Stimulated activated CD8-positive, alpha-beta memory T cell treated with anti-CD3 and anti-CD28 coated beads, Interleukin-7, amount 100 ng/mL, for 48 hours (primary cell): ENCODE results near the gene BARHL1.

ENCODE experiments used
- DNase-seq, 2 donors: peaks; one replicate each; pipeline ENCODE4 v3.0.0-alpha.2; 2020; ENCODE audit warnings: low read depth in 1 of 2; ENCODE audit errors: extremely low read depth in 1 of 2

The BARHL1 gene

DNA sequence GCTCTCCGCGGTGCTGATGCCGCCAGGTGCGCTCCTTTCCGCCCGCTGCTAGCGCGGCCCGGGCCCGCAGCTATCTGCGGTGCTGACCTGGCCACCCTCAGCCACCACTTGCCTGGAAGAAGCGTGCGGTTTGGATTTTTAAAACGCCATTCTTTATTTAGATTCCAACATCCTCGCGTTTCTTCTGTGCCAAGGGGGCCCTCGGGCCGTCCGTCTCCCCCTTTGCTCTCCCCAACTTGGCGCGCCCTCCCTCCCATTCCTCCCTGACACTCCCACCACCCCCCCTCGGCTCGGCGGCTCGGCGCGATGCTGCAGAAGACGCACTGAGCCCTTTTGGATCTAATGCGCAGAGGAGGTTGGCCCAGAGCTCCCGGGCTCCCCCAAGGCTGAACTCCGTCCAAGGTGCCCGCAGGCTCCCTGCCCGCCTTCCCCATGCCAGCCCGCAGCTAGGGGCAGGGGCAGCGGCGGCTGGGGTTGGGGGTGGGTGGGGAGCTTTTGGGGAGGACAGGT is at the start of gene BARHL1:
Gene BARHL1, plus strand, starts transcription at position 331 of the 510 bp plus-strand sequence. CDS start 192 bp downstream, outside the sequence.
- DNase-seq = no peak

- DNase-seq = no peak
These were observed 47.6 kb upstream of the BARHL1 start for GRCh38 chr9:132534832-132535231.

GRCh38 chr9:132536124-132536523 is 46.3 kb upstream of the BARHL1 start:
- DNase-seq = no peak

DNA sequence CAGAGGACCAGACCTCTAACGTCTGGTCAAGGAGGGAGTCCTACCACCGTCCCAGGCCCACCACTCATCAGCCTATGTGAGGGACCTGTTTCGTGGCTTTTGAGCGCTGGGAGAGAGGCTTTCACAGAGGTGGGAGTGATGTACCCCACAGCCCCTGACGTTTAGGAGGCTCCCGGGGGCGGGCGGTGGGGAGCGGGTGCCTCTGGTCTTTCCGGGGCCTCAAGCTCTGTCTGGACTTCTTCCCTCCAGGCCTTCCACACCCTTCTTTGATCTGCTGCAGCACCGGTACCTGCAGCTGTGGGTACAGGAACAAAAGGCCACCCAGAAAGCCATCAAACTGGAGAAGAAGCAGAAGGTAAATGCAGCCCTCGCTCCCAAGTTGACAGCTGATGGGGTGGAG is 45.1 kb upstream of the BARHL1 start:
- DNase-seq = no peak

DNA sequence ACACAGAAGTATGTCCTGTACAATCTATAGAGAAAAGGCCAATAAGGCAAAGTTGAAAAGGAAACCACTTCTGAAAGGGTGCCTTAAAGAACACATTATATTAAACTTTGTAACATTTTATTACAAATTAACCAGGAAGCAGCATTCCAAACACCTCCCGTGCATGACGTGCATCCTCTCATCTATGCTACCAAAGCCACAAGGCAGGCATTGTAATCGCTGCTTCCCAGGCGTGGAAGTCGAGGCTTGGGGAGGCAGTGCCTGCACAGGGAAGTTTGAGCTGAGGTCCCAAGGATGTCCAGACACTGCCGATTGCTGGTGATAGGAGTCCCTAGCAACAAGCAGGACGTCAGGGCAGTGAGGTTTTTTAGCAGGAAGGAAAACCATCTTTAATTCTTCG is 44.3 kb upstream of the BARHL1 start:
- DNase-seq = no peak

DNA sequence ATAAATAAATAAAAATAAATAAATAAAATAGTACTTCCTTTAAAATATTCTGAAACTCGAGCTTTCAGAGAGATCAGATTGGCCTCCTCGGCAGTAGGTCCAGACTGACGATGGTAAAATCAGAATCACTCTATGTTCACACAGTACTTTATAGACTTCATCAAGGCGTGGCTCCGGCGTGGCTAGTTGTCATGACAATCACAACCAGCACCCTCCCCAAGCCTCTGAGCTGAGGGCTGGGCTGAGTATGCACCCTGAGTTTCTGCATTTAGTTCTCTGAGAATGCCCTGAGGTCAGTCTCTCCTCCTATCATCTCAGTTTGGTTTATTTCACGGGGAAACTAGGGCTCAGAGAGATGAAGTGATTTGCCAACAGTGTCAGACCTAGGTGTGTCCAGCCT is 43.3 kb upstream of the BARHL1 start:
- DNase-seq = no peak

DNA sequence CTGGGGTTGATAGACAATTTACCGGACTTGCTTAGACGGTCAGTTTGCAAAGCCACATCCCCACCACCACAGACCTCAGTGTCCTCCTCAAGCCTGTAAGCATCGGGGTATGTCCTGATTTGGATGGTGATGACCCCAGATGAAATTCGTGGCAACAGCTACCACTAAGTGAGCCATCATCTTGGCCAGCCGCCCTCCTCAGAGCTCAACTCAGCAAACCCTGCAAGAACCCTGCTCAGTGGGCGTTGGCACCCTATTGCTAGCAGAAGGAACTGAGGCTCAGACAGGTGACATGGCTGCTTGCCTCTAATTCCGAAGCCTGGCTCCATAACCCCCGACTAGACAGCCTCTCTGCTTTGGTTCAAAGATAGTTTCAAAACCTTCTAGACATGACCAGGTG is 41.4 kb upstream of the BARHL1 start:
- no peak for DNase-seq

DNA sequence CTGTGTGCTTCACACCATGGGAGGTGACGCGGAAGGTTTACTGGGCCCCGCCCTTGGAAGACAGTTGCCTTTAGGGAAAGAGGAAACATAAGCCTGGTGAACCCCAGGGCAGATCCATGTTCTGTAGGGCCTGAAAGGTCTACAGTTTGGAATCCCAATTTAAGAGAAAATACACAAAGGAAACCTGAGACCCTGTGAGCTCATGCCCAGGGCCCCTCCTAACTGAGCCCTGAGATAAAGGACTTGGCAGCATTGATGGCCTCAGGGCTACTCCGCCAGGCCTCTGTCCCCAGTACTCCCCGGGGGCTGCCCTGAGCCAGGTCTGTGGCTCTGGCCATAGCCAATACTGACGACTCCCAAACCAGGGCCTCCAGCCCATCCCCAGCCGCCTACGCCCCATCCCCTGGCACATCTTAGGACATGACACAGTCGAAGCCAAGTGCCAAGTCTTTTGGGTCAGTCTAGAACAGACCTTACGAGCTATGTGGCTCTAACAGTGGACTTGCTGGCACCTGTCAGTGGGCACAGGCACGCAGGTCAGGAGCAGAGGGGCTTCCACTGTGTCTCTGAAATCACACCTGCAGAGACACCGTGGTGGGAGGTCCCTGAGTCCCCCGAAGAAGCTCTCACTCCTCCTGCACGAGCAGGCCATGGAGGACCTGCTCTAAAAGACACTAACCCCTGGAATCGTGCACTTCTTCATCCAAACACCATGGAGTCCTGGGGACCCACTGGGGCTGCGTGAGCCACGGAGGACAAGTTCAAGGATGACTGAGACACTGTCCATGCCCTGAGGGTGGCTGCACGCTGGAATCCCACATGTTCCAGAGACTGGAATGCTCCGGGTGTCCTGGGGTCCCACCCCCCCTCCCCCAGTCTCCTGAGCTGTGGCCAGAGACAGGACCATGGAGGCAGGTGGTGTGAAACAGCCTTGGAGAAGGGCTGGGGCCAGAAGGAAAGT is 40.3 kb upstream of the BARHL1 start:
- DNase-seq = no peak

GRCh38 chr9:132543251-132543650 is 39.2 kb upstream of the BARHL1 start:
- DNase-seq = no peak

DNA sequence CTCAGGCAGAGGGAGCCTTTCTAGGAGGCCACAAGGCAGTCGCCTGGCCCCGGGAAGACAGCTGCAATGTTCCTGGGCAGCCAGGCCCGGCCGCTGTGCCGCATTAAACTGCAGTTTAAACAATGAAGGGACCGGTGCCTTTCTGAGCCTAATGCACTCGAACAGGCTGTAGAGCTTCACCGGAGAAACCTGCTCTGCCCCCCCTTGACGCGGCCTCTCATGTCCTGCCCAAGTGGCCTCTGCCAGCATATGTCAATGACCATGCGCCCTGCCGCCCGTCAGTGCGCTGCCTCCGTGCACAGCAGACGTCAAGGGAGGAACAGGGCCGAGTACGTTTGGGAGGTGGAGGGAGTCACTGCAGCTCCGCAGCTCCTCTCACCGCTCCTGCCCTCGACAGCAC is 38.4 kb upstream of the BARHL1 start:
- no peak for DNase-seq

- DNase-seq = no peak
These were observed 36.8 kb upstream of the BARHL1 start for GRCh38 chr9:132545578-132545977.

- no peak for DNase-seq
These were observed 36.0 kb upstream of the BARHL1 start for GRCh38 chr9:132546148-132547051.

- no peak for DNase-seq
These were observed 35.4 kb upstream of the BARHL1 start for GRCh38 chr9:132547052-132547431.

GRCh38 chr9:132547436-132547835 is 35.0 kb upstream of the BARHL1 start:
- DNase-seq = no peak

DNA sequence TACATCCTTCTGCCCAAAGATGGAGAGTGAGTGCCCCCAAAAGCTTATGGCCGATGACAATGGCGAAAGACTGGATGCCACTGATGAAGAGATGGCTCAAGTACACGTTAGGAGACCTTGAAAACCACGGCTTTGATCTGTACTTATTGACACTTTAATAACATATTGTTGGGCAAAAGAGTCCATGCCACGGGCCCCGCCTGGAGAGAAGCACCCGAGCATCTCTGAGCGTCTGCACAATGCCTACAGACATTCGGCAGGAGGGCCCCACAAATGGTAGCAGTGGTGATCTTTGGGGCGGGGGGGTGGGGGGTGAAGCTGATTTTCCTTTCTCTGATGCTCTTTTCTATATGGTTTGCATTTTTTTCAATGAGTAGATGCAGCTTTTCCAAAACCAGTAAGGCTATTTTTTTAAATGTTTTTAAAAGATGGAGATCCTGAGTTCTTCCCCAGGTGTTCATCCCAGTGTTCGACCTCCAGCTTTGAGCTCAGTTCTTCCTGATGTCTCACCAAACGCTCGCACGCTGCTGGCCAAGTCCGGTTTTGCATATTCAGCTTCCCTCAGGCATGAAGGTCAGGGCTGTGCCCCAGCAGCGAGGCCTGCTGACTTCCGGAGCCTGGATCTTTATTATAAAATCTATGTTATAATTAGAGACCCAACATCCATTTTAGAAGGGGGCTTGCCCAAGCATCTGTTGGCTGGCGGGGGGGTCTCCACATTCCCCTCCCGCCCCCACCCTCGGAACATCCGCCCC is 34.3 kb upstream of the BARHL1 start:
- no peak for DNase-seq

DNA sequence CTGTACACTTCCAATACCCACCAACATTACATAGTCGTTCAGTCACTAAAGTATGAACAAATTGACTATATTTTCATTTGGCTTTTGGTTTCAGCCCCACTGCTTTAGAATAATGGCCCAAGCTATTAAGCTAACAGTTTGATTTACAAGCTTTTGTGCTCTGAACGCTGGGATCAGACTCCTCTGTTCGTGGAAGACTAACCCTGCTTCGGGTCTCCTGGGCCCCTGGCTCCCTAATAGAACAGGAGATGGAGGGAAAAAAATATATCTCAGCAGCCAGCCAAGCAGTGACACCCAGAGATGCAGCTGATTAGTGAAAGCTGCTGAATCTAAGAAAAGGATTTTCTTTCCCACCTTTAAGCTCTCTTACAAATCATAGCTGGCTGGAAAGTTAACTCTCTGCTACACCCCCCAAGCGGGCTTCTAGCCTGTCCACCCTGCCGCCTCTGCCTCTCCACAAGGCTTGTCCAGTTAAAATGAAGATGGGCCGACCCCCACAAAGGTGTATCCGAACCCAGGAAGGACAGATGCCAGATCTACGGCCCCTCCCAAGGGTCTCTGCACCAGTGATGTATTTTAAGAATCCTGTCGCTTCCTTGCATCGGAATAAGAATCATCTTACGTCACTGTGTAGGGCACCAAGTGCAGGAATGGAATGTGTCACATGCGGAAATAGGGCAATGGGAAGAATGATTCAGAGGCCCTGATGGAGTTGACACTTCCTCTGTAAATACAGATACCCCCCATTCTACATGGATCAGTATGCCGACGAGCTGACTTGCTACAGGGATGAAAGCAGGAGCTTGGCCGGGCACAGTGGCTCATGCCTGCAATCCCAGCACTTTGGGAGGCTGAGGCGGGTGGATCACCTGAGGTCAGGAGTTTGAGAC is 33.4 kb upstream of the BARHL1 start:
- DNase-seq = no peak

- DNase-seq = no peak
These were observed 30.9 kb upstream of the BARHL1 start for GRCh38 chr9:132551556-132551955.

DNA sequence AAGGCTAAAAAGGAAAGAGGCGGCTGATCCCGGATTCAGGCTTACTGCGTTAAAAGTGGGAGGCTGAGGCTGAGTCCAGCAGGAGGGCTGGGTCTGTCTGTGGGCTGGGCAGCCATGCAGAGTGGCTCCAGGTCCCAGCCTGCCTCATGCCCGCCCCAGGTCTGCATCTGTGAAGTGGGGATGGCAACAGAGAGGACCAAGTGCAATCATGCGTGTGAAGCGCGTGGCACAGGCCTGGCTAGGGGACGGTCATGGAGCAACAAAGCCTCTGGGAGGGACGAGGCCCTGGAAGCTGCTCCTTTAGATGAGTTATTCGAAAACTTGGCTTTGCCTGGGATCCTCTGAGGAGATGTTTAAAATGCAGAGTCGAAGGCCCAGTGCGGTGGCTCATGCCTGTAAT is 30.4 kb upstream of the BARHL1 start:
- DNase-seq = no peak

DNA sequence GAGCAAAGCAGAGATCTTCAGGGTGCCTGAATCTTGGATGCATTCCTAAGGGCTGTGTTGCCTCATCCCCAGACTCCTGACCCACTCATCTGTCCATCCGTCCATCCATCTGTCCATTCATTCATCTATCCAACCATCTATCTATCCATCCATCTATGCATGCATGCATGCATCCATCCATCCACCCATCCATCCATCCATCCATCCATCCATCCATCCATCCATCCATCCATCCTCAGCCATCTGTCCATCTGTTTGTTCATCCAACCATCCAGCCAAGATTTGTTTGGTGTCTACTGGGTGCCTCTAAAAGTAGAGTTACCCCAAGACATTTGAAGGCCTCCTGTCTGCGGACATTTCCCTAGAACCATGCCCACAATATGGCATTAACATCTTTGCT is 27.7 kb upstream of the BARHL1 start:
- DNase-seq = no peak

- DNase-seq = no peak
These were observed 26.9 kb upstream of the BARHL1 start for GRCh38 chr9:132555528-132555927.
